Activated CD8-positive, alpha-beta memory T cell treated with anti-CD3 and anti-CD28 coated beads, Interleukin-2, amount 50 U/mL, for 1 hour (primary cell): Measurements from ENCODE around the gene TMEM181.
"Not testable (repeated sequence)": the region's sequence is repeated elsewhere in the genome, so short reads cannot be mapped to it uniquely, and the experiment has no call there.

Experiments used
- DNase-seq: peaks from one replicate; pipeline ENCODE4 v3.0.0-alpha.2; 2020; ENCODE audit errors: extremely low read depth

TMEM181 gene

DNA sequence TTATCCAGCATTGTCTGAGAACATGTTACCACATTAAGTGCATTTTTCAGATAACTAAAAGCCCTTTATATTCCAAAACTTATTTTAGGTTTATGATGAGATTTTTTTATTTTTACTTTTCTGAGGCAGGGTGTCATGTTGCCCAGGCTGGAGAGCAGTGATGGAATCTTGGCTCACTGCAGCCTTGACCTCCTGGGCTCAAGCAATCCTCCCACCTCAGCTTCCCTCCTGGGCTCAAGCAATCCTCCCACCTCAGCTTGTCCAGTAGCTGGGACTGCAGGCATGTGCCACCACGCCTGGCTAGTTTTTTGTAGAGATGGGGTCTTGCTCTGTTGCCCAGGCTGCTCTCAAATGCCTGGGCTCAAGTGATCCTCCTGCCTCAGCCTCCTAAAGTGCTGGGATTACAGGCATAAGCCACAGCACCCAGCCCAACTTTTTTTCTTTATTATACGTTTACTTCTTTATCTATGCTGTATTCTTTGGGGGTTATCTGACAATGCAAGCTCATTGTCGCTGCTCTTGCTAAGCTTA, 78.5 kb downstream of the TMEM181 start:
- no peak for DNase-seq

- DNase-seq = no peak
Measured at GRCh38 chr6:158639056-158639455, 79.2 kb downstream of the TMEM181 start.

DNA sequence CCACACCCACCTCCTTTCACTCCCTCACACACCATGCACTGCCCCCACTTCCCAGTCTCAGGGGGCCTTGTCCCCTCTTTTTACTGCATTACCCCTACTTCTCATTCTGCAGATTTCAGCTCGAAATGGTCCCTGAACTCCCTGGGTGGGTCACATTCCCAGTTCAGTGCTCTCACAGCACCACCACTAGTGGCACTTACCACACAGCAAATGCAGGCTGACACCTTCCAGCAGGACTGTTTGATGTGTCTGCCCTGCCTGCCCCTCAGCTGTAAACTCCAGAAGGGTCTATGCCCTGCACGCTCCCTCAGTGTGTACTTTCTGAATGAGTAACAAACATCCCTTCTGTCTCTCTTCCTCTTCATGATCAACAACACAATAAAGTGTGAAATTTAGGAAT, 80.6 kb downstream of the TMEM181 start:
- no peak for DNase-seq

DNA sequence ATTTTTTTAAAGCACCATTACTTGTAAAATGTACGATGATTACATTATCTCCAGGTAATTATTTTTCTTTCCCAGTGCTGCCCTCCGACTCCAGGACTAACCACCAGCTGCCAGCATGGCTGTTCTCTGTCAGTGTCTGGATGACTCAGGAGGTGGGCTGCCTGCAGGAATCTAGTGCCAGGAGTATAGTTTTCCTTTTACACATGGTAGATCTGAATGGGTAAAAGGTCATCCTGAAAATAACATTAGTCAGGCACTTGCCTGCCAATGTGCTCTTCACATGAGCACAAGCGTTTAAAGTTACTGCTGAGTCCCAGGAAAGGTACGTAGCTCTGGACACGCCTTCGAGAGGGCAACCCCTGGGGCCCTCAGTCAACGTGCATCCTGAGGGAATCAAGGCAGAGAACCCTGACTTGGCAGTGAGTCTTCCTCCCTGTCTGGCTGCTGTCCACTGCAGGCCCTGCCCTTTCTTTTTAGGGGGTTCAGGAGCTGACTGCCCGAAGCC, 82.3 kb downstream of the TMEM181 start:
- DNase-seq = no peak

DNA sequence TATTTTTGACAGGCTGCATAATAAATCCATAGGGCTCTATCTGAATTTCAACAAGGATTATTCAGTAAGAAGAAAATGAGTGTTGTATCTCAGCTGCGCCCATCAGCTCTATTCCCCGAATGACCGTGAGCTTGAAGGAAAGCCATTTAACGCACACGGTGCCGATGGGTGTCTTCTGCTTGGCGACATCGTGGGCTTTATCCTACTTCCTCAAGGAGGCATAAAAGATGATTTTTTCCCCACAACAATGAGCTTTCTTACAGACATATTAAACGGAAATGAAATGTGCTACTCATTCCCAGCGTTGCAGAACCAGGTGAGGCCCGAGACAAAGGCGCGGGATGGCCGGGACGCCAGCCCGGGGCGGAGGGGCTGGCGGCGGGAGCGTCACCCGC, 83.9 kb downstream of the TMEM181 start:
- DNase-seq = no peak

DNA sequence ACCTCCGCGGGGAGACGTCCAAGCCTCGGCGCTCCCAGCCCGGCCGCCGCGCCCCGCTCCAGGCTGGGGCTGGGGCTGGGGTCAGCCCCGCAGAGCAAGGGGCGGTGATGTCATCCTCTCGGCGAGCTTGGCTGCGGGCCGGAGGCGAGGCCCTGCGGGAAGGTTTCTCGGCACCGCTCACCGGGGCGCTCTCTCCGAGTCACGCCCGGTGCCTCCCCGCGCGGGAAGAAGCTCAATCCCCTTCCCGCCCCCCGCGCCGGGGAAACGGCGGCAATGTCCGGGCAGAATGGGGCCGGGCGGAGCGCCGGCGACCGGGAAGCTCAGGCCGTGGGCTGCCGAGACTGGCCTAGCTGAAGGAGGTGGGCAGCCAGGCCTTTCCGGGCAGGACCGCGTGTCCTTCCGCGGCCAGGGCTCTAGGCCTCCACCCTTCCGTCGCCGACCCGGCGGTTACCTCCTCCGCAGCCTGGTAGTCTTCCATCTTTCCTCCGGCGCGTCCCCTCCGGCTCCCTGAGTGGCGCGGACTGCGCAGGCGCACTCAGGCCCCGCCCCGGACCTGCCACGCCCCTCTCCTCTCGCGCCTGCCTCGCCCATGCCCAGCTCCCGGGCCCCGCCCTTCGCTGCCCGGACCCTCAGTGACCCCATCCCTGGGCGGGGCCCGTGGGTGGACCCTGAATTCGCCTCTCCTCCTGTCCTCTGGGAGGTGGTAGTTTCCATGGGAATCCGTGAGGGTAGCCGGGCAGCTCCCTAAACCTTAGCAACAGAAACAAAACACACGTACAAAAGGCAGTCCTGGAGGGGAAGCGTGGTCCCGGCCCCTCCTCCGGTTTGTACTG, 84.6 kb downstream of the TMEM181 start, which contains the start of gene DYNLT1:
DYNLT1 (minus strand) TSS at position 513 of the 833 bp plus-strand sequence; CDS start at position 478, 35 bp downstream.
- DNase-seq = no peak

GRCh38 chr6:158645064-158646022, 85.5 kb downstream of the TMEM181 start:
- DNase-seq = no peak

DNA sequence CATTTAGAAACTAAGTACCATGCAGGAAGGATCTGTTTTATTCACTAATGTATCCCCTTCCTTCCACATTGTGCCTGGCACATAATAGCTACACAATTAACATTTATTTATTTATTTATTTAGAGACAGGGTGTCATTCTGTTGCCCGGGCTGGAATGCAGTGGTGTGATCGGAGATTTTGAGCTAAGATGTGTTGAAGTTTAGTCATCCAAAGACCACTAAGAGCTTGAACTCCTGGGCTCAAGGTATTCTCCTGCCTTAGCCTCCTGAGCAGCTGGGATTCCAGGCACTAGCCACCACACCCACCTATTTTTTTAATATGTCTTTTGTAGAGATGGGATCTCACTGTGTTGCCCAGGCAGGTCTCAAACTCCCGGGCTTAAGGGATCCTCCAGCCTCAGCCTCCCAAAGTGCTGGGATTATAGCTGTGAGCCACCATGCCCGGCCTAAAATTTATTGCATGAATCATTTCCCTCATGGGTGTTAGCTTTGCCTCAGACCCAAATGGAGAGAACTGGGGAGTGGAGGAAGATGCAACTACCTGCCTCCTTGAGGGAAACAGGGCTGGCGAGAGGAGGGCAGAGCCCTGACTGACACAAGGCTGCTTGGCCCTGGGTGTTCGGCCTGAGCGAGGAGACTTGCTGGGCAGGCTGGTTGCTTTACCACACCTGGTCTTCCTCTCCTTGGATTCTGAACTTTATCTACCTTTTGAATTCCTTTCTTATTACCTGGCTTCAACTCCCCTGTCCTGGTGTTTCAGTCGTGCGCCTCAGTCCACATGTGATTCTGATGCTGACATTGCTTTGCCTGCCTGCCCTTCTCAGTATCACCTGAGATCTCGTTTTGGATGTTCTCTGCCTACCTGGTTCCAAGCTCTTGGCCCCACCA, 86.4 kb downstream of the TMEM181 start:
- no peak for DNase-seq

GRCh38 chr6:158647501-158647900, 87.6 kb downstream of the TMEM181 start:
- DNase-seq = no peak

DNA sequence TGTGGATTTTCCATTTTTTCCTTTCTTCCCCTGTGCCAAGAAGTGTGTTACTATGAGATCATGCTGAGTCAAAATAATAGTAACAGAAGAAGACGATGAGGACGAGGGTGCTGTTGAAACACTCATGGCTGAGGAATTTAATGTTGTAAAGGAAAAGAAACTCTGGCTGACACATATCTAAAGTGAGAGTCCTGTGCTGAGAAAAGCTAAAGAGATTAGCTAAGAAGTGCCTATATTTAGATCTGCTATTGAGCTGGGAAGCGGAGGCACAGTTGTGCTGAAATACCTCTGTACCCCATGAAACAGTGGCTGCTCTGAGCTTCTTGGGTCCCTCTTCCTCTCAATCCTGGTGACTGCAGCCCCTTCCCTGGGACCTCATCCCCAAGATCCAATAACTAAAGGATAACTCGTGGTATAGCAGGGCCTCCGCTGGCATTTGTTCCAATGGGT, 88.8 kb downstream of the TMEM181 start:
- DNase-seq = no peak

GRCh38 chr6:158649289-158650143, 89.6 kb downstream of the TMEM181 start, which contains the start of gene SYTL3:
Gene SYTL3 (plus strand): TSS chr6:158650054. CDS start chr6:158663269, 13,215 bp downstream.
- DNase-seq = peak; percentile 85

DNA sequence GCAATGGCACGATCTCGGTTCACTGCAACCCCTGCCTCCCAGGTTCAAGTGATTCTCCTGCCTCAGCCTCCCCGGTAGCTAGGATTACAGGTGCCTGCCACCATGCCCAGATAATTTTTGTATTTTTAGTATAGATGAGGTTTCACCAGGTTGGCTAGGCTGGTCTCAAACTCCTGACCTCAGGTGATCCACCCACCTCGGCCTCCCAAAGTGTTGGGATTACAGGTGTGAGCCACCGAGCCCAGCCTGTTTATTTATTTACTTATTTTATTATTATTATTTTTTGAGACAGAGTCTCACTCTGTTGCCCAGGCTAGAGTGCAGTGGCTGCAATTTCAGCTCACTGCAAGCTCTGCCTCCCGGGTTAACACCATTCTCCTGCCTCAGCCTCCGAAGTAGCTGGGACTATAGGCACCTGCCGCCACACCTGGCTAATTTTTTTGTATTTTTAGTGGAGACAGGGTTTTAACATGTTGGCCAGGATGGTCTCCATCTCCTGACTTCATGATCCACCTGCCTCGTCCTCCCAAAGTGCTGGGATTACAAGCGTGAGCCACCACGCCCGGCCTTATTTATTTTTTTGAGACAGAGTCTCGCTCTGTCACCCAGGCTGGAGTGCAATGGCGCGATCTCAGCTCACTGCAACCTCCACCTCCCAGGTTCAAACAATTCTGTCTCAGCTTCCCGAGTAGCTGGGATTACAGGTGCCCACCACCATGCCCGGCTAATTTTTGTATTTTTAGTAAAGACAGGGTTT, 92.3 kb downstream of the TMEM181 start:
- DNase-seq = not testable (repeated sequence)

DNA sequence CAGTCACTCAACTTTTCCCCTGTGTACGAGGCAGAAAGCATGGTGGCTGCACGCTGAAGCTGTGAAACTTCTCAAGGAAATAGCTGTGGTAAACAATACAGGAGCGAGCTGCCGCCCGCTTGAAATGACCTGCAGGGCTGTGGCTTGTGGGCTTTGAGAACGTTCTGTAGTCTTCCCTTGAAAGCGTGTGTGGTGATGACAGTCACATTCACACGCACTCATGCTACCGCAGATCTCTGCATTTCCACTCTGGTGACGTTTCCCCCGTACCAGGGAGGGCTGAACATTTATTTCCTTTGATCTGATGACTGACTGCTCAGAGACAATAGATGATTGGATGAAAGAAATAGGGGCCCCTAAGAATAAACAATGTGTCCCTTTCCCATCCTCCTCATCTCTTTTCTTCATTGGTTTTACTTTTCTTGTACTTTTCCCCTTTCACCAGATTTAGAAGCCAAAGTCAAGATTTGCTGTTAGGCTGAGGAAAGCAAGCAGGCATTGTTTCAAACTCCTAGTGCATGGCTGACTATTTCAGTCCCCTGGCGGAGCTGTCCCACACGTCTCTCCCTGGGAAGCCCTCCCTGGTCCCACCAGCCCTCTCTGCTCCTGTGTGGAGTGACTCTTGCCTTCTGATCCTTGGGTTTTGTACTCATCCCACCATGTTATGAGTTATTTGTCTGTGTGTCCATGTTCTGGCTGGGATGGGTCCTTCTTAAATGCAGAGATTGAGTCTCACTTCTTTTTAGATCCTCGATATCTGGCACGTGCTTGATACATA, 93.9 kb downstream of the TMEM181 start:
- peak; percentile 87 for DNase-seq

- no peak for DNase-seq
Measured at GRCh38 chr6:158654498-158654897, 94.6 kb downstream of the TMEM181 start.

- DNase-seq = no peak
Measured at GRCh38 chr6:158654960-158655489, 95.1 kb downstream of the TMEM181 start.

DNA sequence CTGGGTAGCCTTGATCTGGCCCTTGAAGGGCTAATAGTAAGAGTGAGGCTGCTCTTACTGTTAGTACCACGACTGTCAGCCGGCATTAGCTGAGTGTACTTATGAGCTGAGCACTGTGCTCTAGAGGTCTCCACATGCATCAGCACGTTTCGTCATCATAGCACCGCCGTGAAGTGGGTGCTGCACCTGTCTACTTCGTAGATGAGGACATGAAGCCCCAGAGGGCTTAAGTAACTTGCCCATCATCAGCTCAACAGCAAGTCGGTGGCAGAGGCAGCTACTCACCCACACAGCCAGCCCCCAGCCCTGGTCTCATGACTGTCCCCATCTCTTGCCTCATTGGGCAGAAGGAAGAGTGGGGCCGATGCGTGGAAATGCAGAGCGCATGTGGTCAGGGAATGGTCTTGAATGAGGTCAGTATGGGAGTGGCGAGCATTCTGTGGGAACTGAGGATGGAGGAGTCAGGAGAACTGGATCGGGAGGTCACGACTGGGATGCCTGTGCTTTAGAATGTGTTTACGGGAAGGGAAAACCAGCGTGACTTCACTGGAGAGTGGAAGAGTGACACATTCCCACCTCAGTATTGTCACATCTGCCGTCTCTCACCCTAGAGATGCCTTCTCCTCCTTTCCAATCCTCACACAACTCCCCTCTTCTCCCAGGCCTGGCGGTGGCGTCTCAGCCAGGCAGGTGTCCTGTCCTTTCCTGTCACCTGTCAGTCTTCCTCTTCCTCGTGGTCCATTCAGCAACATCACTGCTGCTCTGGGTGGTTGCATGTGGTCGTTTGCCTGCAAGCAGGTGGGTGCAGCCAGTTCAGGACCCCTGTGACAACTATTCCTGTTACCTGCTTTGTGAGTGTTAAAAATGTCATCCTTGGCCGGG, 95.9 kb downstream of the TMEM181 start:
- no peak for DNase-seq

DNA sequence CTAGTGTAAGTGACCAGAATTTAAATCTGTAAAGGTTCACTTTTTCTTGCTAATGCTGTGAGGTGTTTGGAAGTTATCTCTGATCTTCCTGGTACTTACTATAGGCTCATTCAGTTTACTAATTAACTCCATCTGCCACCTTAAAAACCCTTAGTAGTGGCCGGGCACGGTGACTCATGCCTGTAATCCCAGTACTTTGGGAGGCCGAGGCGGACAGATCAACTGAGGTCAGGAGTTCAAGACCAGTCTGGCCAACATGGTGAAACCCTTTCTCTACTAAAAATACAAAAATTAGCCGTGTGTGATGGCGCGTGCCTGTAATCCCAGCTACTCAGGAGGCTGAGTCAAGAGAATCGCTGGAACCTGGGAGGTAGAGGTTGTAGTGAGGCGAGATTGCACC, 97.1 kb downstream of the TMEM181 start:
- DNase-seq = not testable (repeated sequence)
